NCI-H69 (cell line): ENCODE measurements around the gene CX3CL1.
"Not testable (repeated sequence)": the region's sequence is repeated elsewhere in the genome, so short reads cannot be mapped to it uniquely, and the experiment has no call there.

Source experiments
- DNase-seq: peaks from one replicate; lab custom pipeline; 2025; lab: John Stamatoyannopoulos, UW

Gene CX3CL1

GRCh38 chr16:57372372-57373116 is at the start of gene CX3CL1:
Gene CX3CL1 (plus strand): TSS chr16:57372490. CDS start chr16:57372569, 79 bp downstream.
- peak; percentile 53 for DNase-seq

GRCh38 chr16:57324749-57325148 is 47.5 kb upstream of the CX3CL1 start:
- no peak for DNase-seq

- no peak for DNase-seq
Observed at GRCh38 chr16:57325458-57325857, 46.8 kb upstream of the CX3CL1 start.

GRCh38 chr16:57329718-57330327 is 42.5 kb upstream of the CX3CL1 start:
- DNase-seq: no peak

- no peak for DNase-seq
Observed at GRCh38 chr16:57331355-57331754, 40.9 kb upstream of the CX3CL1 start.

GRCh38 chr16:57333402-57333801 is 38.9 kb upstream of the CX3CL1 start:
- no peak for DNase-seq

GRCh38 chr16:57335366-57335765 is 36.9 kb upstream of the CX3CL1 start:
- no peak for DNase-seq

GRCh38 chr16:57341062-57341440 is 31.2 kb upstream of the CX3CL1 start:
- no peak for DNase-seq

GRCh38 chr16:57341441-57342303 is 30.6 kb upstream of the CX3CL1 start:
- peak; percentile 54 for DNase-seq

- not testable (repeated sequence) for DNase-seq
Observed at GRCh38 chr16:57342606-57343005, 29.7 kb upstream of the CX3CL1 start.

GRCh38 chr16:57343221-57343620 is 29.1 kb upstream of the CX3CL1 start:
- no peak for DNase-seq

- DNase-seq: not testable (repeated sequence)
Observed at GRCh38 chr16:57344094-57344493, 28.2 kb upstream of the CX3CL1 start.

GRCh38 chr16:57345021-57345420 is 27.3 kb upstream of the CX3CL1 start:
- no peak for DNase-seq

GRCh38 chr16:57345666-57346204 is 26.6 kb upstream of the CX3CL1 start:
- DNase-seq: no peak

- no peak for DNase-seq
Observed at GRCh38 chr16:57347858-57348257, 24.4 kb upstream of the CX3CL1 start.

GRCh38 chr16:57348327-57348726 is 24.0 kb upstream of the CX3CL1 start:
- no peak for DNase-seq

GRCh38 chr16:57349212-57350031 is 22.9 kb upstream of the CX3CL1 start:
- DNase-seq: no peak

- no peak for DNase-seq
Observed at GRCh38 chr16:57352636-57353047, 19.6 kb upstream of the CX3CL1 start.

GRCh38 chr16:57354311-57354710 is 18.0 kb upstream of the CX3CL1 start:
- no peak for DNase-seq

- no peak for DNase-seq
Observed at GRCh38 chr16:57355898-57356414, 16.3 kb upstream of the CX3CL1 start.

GRCh38 chr16:57356547-57356946 is 15.7 kb upstream of the CX3CL1 start:
- no peak for DNase-seq
